A549 (cell line): ENCODE data around the gene LRRC3C. TPM values are rescaled to one million over a fixed set of nuclear protein-coding genes. Genes with fewer than 3 reads are reported as not detected.

Experiments
- ATAC-seq, 2 experiments: fragments of 200-7000 bp in 1 of 2; fragments of >200 bp in 1 of 2; cut with Nextera tagmentation in 1 of 2; cut with Tn5 transposase in 1 of 2; 3 replicates each; pipeline versions ENCODE4 v1.8.0 to v1.9.1; 2018 to 2020; ENCODE audit warnings: mild to moderate bottlenecking in 1 of 2, moderate library complexity in 1 of 2
- CTCF ChIA-PET: fragments of 300-600 bp; sonication (Branson Sonifier 250); formaldehyde crosslinking; extraction: SDS; loops from one replicate; lab custom pipeline; 2021; ENCODE audit warnings: antibody characterized with exemption, inconsistent platforms; lab: Yijun Ruan, JAX
- POLR2A ChIA-PET: fragments of 350-600 bp; formaldehyde crosslinking; extraction: SDS; loops from one replicate; lab custom pipeline; 2021; ENCODE audit warnings: antibody characterized with exemption, inconsistent platforms; lab: Yijun Ruan, JAX
- DNase-seq, 2 experiments: peaks; one replicate each; pipeline versions ENCODE4 v3.0.0 to v3.0.0-alpha.2; 2011 to 2016; ENCODE audit warnings: low read depth in 1 of 2, low spot score in 1 of 2
- FAIRE-seq: peaks from 2 replicates; lab custom pipeline; 2011; peaks lifted over from hg19 to GRCh38; lab: Jason Lieb, UNC
- H3K27ac ChIP-seq, 2 experiments: fragments of >200 bp; sonication (Bioruptor Twin); formaldehyde crosslinking; 3 replicates each; pipeline ENCODE4 v1.5.1; 2016 to 2017
- H3K4me1 ChIP-seq: fragments of >200 bp; sonication (Bioruptor Twin); formaldehyde crosslinking; 3 replicates; pipeline ENCODE4 v1.6.1; 2016
- H3K4me2 ChIP-seq: fragments of >200 bp; sonication (Bioruptor Twin); formaldehyde crosslinking; 3 replicates; pipeline ENCODE4 v1.6.1; 2016
- H3K4me3 ChIP-seq: fragments of >200 bp; sonication (Bioruptor Twin); formaldehyde crosslinking; 3 replicates; pipeline ENCODE4 v1.5.1; 2016
- H3K9me3 ChIP-seq: fragments of >200 bp; sonication (Bioruptor Twin); formaldehyde crosslinking; 3 replicates; pipeline ENCODE4 v1.6.1; 2016
- BHLHE40 ChIP-seq: IDR thresholded peaks from 2 replicates; pipeline ENCODE4 v1.6.1; 2012; ENCODE audit warnings: low read depth, low read length, inconsistent platforms
- EHF ChIP-seq: fragments of 250-450 bp; sonication (Bioruptor Pico); IDR thresholded peaks from 2 replicates; pipeline ENCODE4 v1.5.0; 2020; ENCODE audit warnings: mild to moderate bottlenecking
- EP300 ChIP-seq, 2 experiments: fragments of >200 bp; sonication (Bioruptor Twin); formaldehyde crosslinking; IDR thresholded peaks; 2 replicates in 1 of 2; 3 replicates in 1 of 2; pipeline ENCODE4 v1.6.1; 2016 to 2017
- ESRRA ChIP-seq: fragments of 150-350 bp; IDR thresholded peaks from 2 replicates; pipeline ENCODE4 v1.6.1; 2014; ENCODE audit warnings: mild to moderate bottlenecking, low read length, borderline replicate concordance
- FOSB ChIP-seq: fragments of 250-450 bp; sonication (Bioruptor Pico); IDR thresholded peaks from 2 replicates; pipeline ENCODE4 v1.5.0; 2020; ENCODE audit warnings: mild to moderate bottlenecking, moderate library complexity
- HEYL ChIP-seq: fragments of 250-450 bp; sonication (Bioruptor Pico); IDR thresholded peaks from 2 replicates; pipeline ENCODE4 v1.8.0; 2021; ENCODE audit warnings: mild to moderate bottlenecking, moderate library complexity
- KDM1A ChIP-seq: fragments of 200-600 bp; sonication (generic); IDR thresholded peaks from 2 replicates; pipeline ENCODE4 v1.6.1; 2016; ENCODE audit warnings: low read depth, mild to moderate bottlenecking
- MAFK ChIP-seq: fragments of 450-650 bp; IDR thresholded peaks from 2 replicates; pipeline ENCODE4 v1.6.1; 2014; ENCODE audit not compliant: partially characterized antibody
- PHF8 ChIP-seq: fragments of 200-600 bp; sonication (generic); IDR thresholded peaks from 2 replicates; pipeline ENCODE4 v1.6.1; 2016; ENCODE audit warnings: low read depth, mild to moderate bottlenecking, antibody characterized with exemption, moderate library complexity, borderline replicate concordance
- RFX5 ChIP-seq: fragments of 450-650 bp; IDR thresholded peaks from 2 replicates; pipeline ENCODE4 v1.7.1; 2014; ENCODE audit warnings: antibody characterized with exemption, mild to moderate bottlenecking, moderate library complexity
- SMC3 ChIP-seq: fragments of >200 bp; sonication (Bioruptor Twin); formaldehyde crosslinking; IDR thresholded peaks from 3 replicates; pipeline ENCODE4 v1.6.1; 2018; ENCODE audit warnings: inconsistent platforms
- SREBF2 ChIP-seq: fragments of 450-650 bp; IDR thresholded peaks from 2 replicates; pipeline ENCODE4 v1.6.1; 2014; ENCODE audit warnings: mild to moderate bottlenecking, moderate library complexity
- TFCP2L1 ChIP-seq: fragments of 250-450 bp; sonication (Bioruptor Pico); IDR thresholded peaks from 2 replicates; pipeline ENCODE4 v1.5.0; 2021; ENCODE audit warnings: mild to moderate bottlenecking
- TP53 ChIP-seq: fragments of 250-450 bp; sonication (Bioruptor Pico); IDR thresholded peaks from 2 replicates; pipeline ENCODE4 v1.5.0; 2021; ENCODE audit warnings: mild to moderate bottlenecking, moderate library complexity
- ZC3H11A ChIP-seq: fragments of 450-650 bp; IDR thresholded peaks from 2 replicates; pipeline ENCODE4 v1.6.1; 2014; ENCODE audit warnings: antibody characterized with exemption, mild to moderate bottlenecking
- ZFP36 ChIP-seq: fragments of 450-650 bp; IDR thresholded peaks from 2 replicates; pipeline ENCODE4 v1.6.1; 2014; ENCODE audit warnings: borderline replicate concordance; ENCODE audit not compliant: partially characterized antibody
- WGBS: methylation state at CpG from one replicate; pipeline ENCODE4 v1.1.6; 2017; ENCODE audit errors: missing lambda C conversion rate; 5-methylcytosine and 5-hydroxymethylcytosine counted together
- polyA plus RNA-seq, 4 experiments: library from polyadenylated mRNA; depleted of rRNA in 3 of 4; stranded (reverse); fragments of >200 nt; fragmentation: RNase III in 1 of 4; extraction: RNeasy Plus Mini Kit Qiagen cat#74134 plus additional on column Dnase treatment in 1 of 4; gene quantifications; 2 replicates in 3 of 4; 3 replicates in 1 of 4; pipeline ENCODE4 v1.2.3, GENCODE V29; 2011 to 2017
- TF ChIP-seq, protein P1 (sequence below): IDR thresholded peaks from 2 replicates; pipeline ENCODE4 v1.6.1; 2012
- TF ChIP-seq, protein P2 (sequence below): fragments of 250-450 bp; sonication (Bioruptor Pico); IDR thresholded peaks from 2 replicates; pipeline ENCODE4 v1.5.0; 2021; ENCODE audit warnings: mild to moderate bottlenecking, moderate library complexity, borderline replicate concordance
- TF ChIP-seq, protein P3 (sequence below): fragments of 150-350 bp; IDR thresholded peaks from 2 replicates; pipeline ENCODE4 v1.6.1; 2014; ENCODE audit warnings: low read depth, mild to moderate bottlenecking, low read length
- TF ChIP-seq, protein P4 (sequence below): fragments of 450-650 bp; IDR thresholded peaks from 2 replicates; pipeline ENCODE4 v1.6.1; 2014; ENCODE audit warnings: antibody characterized with exemption
- TF ChIP-seq, protein P5 (sequence below): IDR thresholded peaks from 2 replicates; pipeline ENCODE4 v1.6.1; 2012; ENCODE audit warnings: low read depth, borderline replicate concordance
- TF ChIP-seq, protein P6 (sequence below): IDR thresholded peaks from 2 replicates; pipeline ENCODE4 v1.6.1; 2012

The LRRC3C gene
- polyA plus RNA-seq, 2 of the 4 experiments (the other 2 are of a cell fraction) = not detected

DNA sequence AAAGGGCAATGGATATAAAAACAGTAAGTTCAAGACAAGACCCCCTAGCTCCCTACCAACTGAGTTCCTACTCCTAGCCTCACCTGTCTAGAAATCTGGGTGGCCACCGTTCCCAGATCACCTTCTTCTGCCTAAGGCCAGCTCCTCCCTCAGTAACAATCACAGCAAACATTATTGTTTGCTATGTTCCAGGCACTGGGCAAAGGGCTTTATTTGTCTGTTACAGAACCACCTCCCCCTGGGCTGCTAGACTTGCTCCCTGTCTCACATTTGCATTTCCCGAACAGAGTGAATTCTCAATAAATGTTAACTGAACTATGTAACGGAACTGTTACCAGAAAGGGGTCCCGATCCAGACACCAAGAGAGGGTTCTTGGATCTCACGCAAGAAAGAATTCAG lies 6.8 kb downstream of the LRRC3C start:
- H3K9me3 ChIP-seq = no peaks in the 10 kb centered on the region
- CTCF ChIA-PET = interaction anchor here (1.5 kb wide), 1 partner anchor 39 kb away, joined by 3 read pairs; no protein-coding TSS in a partner anchor
- no peak overlapping the region for H3K4me3 ChIP-seq
- TF ChIP-seq HEYL (CRISPR knock-in tag) (no peak), ESRRA (no peak), TP53 (CRISPR knock-in tag) (no peak), BHLHE40 (no peak), ZC3H11A (no peak), EHF (CRISPR knock-in tag) (no peak)
- TF ChIP-seq, protein P1, sequence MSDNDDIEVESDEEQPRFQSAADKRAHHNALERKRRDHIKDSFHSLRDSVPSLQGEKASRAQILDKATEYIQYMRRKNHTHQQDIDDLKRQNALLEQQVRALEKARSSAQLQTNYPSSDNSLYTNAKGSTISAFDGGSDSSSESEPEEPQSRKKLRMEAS = no peak
- TF ChIP-seq, protein P2, sequence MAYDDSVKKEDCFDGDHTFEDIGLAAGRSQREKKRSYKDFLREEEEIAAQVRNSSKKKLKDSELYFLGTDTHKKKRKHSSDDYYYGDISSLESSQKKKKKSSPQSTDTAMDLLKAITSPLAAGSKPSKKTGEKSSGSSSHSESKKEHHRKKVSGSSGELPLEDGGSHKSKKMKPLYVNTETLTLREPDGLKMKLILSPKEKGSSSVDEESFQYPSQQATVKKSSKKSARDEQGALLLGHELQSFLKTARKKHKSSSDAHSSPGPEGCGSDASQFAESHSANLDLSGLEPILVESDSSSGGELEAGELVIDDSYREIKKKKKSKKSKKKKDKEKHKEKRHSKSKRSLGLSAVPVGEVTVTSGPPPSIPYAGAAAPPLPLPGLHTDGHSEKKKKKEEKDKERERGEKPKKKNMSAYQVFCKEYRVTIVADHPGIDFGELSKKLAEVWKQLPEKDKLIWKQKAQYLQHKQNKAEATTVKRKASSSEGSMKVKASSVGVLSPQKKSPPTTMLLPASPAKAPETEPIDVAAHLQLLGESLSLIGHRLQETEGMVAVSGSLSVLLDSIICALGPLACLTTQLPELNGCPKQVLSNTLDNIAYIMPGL (CRISPR knock-in tag) = no peak
- TF ChIP-seq, protein P3, sequence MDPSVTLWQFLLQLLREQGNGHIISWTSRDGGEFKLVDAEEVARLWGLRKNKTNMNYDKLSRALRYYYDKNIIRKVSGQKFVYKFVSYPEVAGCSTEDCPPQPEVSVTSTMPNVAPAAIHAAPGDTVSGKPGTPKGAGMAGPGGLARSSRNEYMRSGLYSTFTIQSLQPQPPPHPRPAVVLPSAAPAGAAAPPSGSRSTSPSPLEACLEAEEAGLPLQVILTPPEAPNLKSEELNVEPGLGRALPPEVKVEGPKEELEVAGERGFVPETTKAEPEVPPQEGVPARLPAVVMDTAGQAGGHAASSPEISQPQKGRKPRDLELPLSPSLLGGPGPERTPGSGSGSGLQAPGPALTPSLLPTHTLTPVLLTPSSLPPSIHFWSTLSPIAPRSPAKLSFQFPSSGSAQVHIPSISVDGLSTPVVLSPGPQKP = no peak
- TF ChIP-seq, all 56 proteins: peak for 0
- Histone ChIP-seq H3K4me1 (peaks cover 13% of the 10 kb centered on the region), H3K27ac (no peak overlapping the region), H3K4me2 (no peak overlapping the region)
- DNase-seq (no peak), ATAC-seq (no peak), FAIRE-seq (no peak)
- POLR2A ChIA-PET = no interaction called here
- WGBS = 59% methylated on average over 5 of the region's 5 CpGs

DNA sequence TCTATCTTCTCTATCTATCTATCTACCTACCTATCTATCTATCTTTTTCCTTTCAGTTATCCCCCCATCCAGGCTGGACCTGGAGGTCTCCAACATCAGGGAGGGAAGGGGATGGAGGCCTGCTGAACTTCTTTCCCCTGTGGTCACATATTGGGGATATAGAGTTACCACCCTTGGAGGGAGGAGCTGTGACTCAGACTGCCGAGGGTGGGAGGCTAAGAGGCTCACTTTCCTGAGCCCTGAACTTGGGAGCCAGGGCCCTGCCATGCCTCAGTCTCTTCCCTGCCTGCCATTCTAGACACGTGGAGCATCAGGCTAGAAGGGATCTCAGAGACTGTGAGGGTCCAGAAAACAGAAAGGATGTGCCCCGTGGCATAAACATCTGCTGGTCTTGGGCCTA lies 8.4 kb downstream of the LRRC3C start:
- no peak overlapping the region for H3K4me2 ChIP-seq

DNA sequence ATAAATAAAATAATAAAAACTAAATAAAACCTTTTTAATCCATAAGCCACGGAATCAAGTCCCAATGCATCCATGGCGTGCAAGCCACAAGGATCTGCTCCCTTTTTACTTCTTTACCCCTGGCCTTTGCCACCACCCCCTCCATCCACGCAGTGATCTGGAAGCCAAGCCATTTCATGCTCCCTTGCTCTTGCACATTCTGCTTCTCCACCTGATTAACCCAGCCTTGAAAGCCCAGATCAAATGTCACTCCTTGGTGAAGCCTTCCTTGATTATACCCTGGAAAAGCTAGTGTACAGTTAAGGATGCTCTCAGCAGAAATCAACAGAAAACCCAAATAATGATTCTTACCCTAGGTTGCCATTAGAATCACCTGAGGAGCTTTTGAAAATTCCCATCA lies 9.9 kb downstream of the LRRC3C start:
- ATAC-seq = no peak
- POLR2A ChIA-PET = no interaction called here
- no peak for FAIRE-seq
- Histone ChIP-seq H3K4me3 (no peak overlapping the region), H3K4me1 (peaks cover 11% of the 10 kb centered on the region), H3K9me3 (no peaks in the 10 kb centered on the region), H3K4me2 (no peak overlapping the region), H3K27ac (no peak overlapping the region)
- DNase-seq = no peak
- WGBS = 86% methylated on average over 3 of the region's 3 CpGs
- TF ChIP-seq, protein P3 = no peak
- TF ChIP-seq SMC3 (no peak), RFX5 (no peak), ESRRA (no peak), SREBF2 (no peak), KDM1A (no peak), EP300 (IDR thresholded peaks at IDR 0.05) (no peak), ZFP36 (no peak), FOSB (CRISPR knock-in tag) (no peak)
- TF ChIP-seq, protein P1 = no peak
- TF ChIP-seq, protein P2 (CRISPR knock-in tag) = no peak
- TF ChIP-seq, protein P4, sequence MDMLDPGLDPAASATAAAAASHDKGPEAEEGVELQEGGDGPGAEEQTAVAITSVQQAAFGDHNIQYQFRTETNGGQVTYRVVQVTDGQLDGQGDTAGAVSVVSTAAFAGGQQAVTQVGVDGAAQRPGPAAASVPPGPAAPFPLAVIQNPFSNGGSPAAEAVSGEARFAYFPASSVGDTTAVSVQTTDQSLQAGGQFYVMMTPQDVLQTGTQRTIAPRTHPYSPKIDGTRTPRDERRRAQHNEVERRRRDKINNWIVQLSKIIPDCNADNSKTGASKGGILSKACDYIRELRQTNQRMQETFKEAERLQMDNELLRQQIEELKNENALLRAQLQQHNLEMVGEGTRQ = no peak
- CTCF ChIA-PET = interaction anchor here (0.7 to 4.2 kb wide), 6 partner anchors 12 to 269 kb away, joined by 3 to 43 read pairs (median 6); partner anchors contain the start of genes PNMT and PSMD3

More for the DNA sequence above, 8.4 kb downstream of the LRRC3C start:
- TF ChIP-seq EP300 (IDR thresholded peaks at IDR 0.05) (no peak), TFCP2L1 (CRISPR knock-in tag) (no peak), MAFK (no peak), PHF8 (no peak)
- TF ChIP-seq, protein P5, sequence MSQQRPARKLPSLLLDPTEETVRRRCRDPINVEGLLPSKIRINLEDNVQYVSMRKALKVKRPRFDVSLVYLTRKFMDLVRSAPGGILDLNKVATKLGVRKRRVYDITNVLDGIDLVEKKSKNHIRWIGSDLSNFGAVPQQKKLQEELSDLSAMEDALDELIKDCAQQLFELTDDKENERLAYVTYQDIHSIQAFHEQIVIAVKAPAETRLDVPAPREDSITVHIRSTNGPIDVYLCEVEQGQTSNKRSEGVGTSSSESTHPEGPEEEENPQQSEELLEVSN = no peak
- TF ChIP-seq, protein P6, sequence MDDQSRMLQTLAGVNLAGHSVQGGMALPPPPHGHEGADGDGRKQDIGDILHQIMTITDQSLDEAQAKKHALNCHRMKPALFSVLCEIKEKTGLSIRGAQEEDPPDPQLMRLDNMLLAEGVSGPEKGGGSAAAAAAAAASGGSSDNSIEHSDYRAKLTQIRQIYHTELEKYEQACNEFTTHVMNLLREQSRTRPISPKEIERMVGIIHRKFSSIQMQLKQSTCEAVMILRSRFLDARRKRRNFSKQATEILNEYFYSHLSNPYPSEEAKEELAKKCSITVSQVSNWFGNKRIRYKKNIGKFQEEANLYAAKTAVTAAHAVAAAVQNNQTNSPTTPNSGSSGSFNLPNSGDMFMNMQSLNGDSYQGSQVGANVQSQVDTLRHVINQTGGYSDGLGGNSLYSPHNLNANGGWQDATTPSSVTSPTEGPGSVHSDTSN = no peak
- ChIA-PET CTCF (interaction anchor here (2.9 kb wide), 1 partner anchor 23 kb away, joined by 11 read pairs; no protein-coding TSS in a partner anchor), POLR2A (no interaction called here)
- H3K27ac ChIP-seq = no peak overlapping the region
- no peak for DNase-seq
- FAIRE-seq = no peak
- no peak overlapping the region for H3K4me3 ChIP-seq
- H3K4me1 ChIP-seq = peaks cover 11% of the 10 kb centered on the region
- no peaks in the 10 kb centered on the region for H3K9me3 ChIP-seq
- WGBS = 59% methylated on average over 3 of the region's 3 CpGs
- no peak for ATAC-seq
